IMR-90 (cell line): Measurements from ENCODE around the gene CCDC50. TPM values are rescaled to one million over a fixed set of nuclear protein-coding genes. Genes with fewer than 3 reads are reported as not detected.

Source experiments
- ATAC-seq: fragments of 200-7000 bp; cut with Tn5 transposase; 2 replicates; pipeline ENCODE4 v1.9.1; 2020; ENCODE audit warnings: low read depth, mild to moderate bottlenecking, moderate library complexity
- BruUV-seq: library from RNA; stranded (reverse); fragments of 400-500 nt; replicated peaks from 2 replicates; lab custom pipeline; 2021; lab: Mats Ljungman, UMichigan
- CTCF ChIA-PET: fragments of 300-600 bp; formaldehyde crosslinking; extraction: SDS; loops from one replicate; lab custom pipeline; 2021; ENCODE audit warnings: antibody characterized with exemption; lab: Yijun Ruan, JAX
- POLR2A ChIA-PET: fragments of 300-600 bp; sonication (Branson Sonifier 250); formaldehyde crosslinking; loops from one replicate; lab custom pipeline; 2022; ENCODE audit warnings: antibody characterized with exemption; ENCODE audit not compliant: unreplicated experiment; lab: Charles Lee
- DNase-seq: peaks from one replicate; pipeline ENCODE4 v3.0.0; 2013
- H2AFZ ChIP-seq: replicated peaks from 2 replicates; pipeline ENCODE3; 2013; ENCODE audit warnings: low read length, mild to moderate bottlenecking; ENCODE audit not compliant: poor library complexity
- H2AK5ac ChIP-seq: 2 replicates; pipeline ENCODE4 v1.6.1; 2013; ENCODE audit warnings: low read depth, low read length, inconsistent platforms
- H2AK9ac ChIP-seq: replicated peaks from 2 replicates; pipeline ENCODE3; 2013; ENCODE audit warnings: mild to moderate bottlenecking, low read depth, low read length, moderate library complexity; ENCODE audit not compliant: poor library complexity
- H2BK120ac ChIP-seq: 2 replicates; pipeline ENCODE4 v1.6.1; 2013; ENCODE audit warnings: low read depth, low read length, inconsistent platforms
- H2BK15ac ChIP-seq: 3 replicates; pipeline ENCODE4 v1.6.1; 2013; ENCODE audit warnings: low read depth, low read length, inconsistent platforms
- H2BK20ac ChIP-seq: 2 replicates; pipeline ENCODE4 v1.6.1; 2013; ENCODE audit warnings: low read depth, mild to moderate bottlenecking, inconsistent platforms, low read length, moderate library complexity
- H2BK5ac ChIP-seq: 2 replicates; pipeline ENCODE4 v1.6.1; 2013; ENCODE audit warnings: mild to moderate bottlenecking, low read depth, low read length, inconsistent platforms; ENCODE audit not compliant: poor library complexity, severe bottlenecking
- H3K14ac ChIP-seq: replicated peaks from 2 replicates; pipeline ENCODE4 v1.6.1; 2013; ENCODE audit warnings: low read depth, low read length, inconsistent platforms
- H3K18ac ChIP-seq: 2 replicates; pipeline ENCODE4 v1.6.1; 2013; ENCODE audit warnings: low read depth, low read length, control low read depth
- H3K23ac ChIP-seq: 2 replicates; pipeline ENCODE4 v1.6.1; 2013; ENCODE audit warnings: low read depth, low read length, inconsistent platforms
- H3K27ac ChIP-seq: 2 replicates; pipeline ENCODE4 v1.5.1; 2013; ENCODE audit warnings: mild to moderate bottlenecking, control low read depth, low read length; ENCODE audit not compliant: insufficient read depth
- H3K27me3 ChIP-seq: 2 replicates; pipeline ENCODE4 v1.6.1; 2013; ENCODE audit warnings: low read length; ENCODE audit not compliant: control insufficient read depth, insufficient read depth
- H3K36me3 ChIP-seq: 2 replicates; pipeline ENCODE4 v1.6.1; 2013; ENCODE audit warnings: low read length, mixed read lengths; ENCODE audit not compliant: control insufficient read depth, insufficient read depth
- H3K4ac ChIP-seq: 2 replicates; pipeline ENCODE4 v1.6.1; 2013; ENCODE audit warnings: low read depth, low read length, inconsistent platforms
- H3K4me1 ChIP-seq: 2 replicates; pipeline ENCODE4 v1.6.1; 2013; ENCODE audit warnings: low read length, mixed read lengths; ENCODE audit not compliant: control insufficient read depth, insufficient read depth
- H3K4me2 ChIP-seq: 2 replicates; pipeline ENCODE4 v1.6.1; 2013; ENCODE audit warnings: low read depth, mild to moderate bottlenecking, control low read depth, low read length, moderate library complexity
- H3K4me3 ChIP-seq: 2 replicates; pipeline ENCODE4 v1.5.1; 2013; ENCODE audit warnings: low read depth, mild to moderate bottlenecking, control low read depth, low read length, moderate library complexity; ENCODE audit not compliant: insufficient read depth
- H3K56ac ChIP-seq: 2 replicates; pipeline ENCODE4 v1.6.1; 2013; ENCODE audit warnings: low read length, inconsistent platforms; ENCODE audit not compliant: insufficient read depth; ENCODE audit errors: extremely low read depth
- H3K79me1 ChIP-seq, 2 experiments: 2 replicates each; pipeline ENCODE4 v1.6.1; 2013; ENCODE audit warnings: low read length in 2 of 2, inconsistent platforms in 1 of 2, low read depth in 1 of 2
- H3K9ac ChIP-seq: 2 replicates; pipeline ENCODE4 v1.6.1; 2013; ENCODE audit warnings: low read depth, low read length, control low read depth
- H3K9me1 ChIP-seq: 2 replicates; pipeline ENCODE4 v1.6.1; 2013; ENCODE audit warnings: low read length, inconsistent platforms; ENCODE audit not compliant: insufficient read depth
- H3K9me3 ChIP-seq: 2 replicates; pipeline ENCODE4 v1.6.1; 2013; ENCODE audit warnings: low read length; ENCODE audit not compliant: control insufficient read depth, insufficient read depth
- H4K20me1 ChIP-seq: 2 replicates; pipeline ENCODE4 v1.6.1; 2013; ENCODE audit warnings: low read length, inconsistent platforms; ENCODE audit not compliant: insufficient read depth
- H4K5ac ChIP-seq: 2 replicates; pipeline ENCODE4 v1.6.1; 2013; ENCODE audit warnings: mild to moderate bottlenecking, low read depth, low read length, control low read depth
- H4K8ac ChIP-seq, 2 experiments: 2 replicates each; pipeline ENCODE4 v1.6.1; 2013; ENCODE audit warnings: low read depth in 2 of 2, low read length in 2 of 2, control low read depth in 1 of 2, inconsistent platforms in 1 of 2
- H4K91ac ChIP-seq: 2 replicates; pipeline ENCODE4 v1.6.1; 2013; ENCODE audit warnings: low read depth, low read length, inconsistent platforms; ENCODE audit not compliant: insufficient read depth
- POLR2A ChIP-seq: IDR thresholded peaks from 2 replicates; pipeline ENCODE4 v1.6.1; 2012; ENCODE audit warnings: mild to moderate bottlenecking, low read depth, low read length
- RAD21 ChIP-seq: IDR thresholded peaks from 2 replicates; pipeline ENCODE4 v1.6.1; 2012; ENCODE audit warnings: low read length, improper control_type of control experiment
- WGBS, 2 experiments: methylation state at CpG; one replicate each; pipeline versions ENCODE4 v1.1.5 to v1.1.7; 2013; ENCODE audit warnings: missing lambda C conversion rate in 2 of 2; ENCODE audit not compliant: insufficient read length in 1 of 2; ENCODE audit errors: extremely low coverage in 2 of 2; 5-methylcytosine and 5-hydroxymethylcytosine counted together
- dilution Hi-C: fragments of 300-500 bp; cut with HindIII; formaldehyde crosslinking; loops from one replicate; pipeline ENCODE4 v1.14.3; 2018; ENCODE audit warnings: low sequenced_read_pairs; ENCODE audit not compliant: unreplicated experiment
- in situ Hi-C: fragments of 300-500 bp; cut with MboI; formaldehyde crosslinking; loops from 3 replicates; pipeline ENCODE4 v1.14.3; 2019; ENCODE audit warnings: low sequenced_read_pairs, inconsistent platforms, mixed read lengths
- intact Hi-C: fragments of 100-400 bp; cut with micrococcal nuclease; formaldehyde crosslinking; loops from 2 replicates; pipeline ENCODE4 v1.10.0; 2022
- polyA plus RNA-seq, 3 experiments: library from polyadenylated mRNA; depleted of rRNA; stranded (reverse); fragments of >200 nt; gene quantifications; 2 replicates each; pipeline ENCODE4 v1.2.3, GENCODE V29; 2012; ENCODE audit warnings: low replicate concordance in 1 of 3
- total RNA-seq: library from RNA; depleted of rRNA; stranded (reverse); fragments of >200 nt; gene quantifications from 2 replicates; pipeline ENCODE4 v1.2.3, GENCODE V29; 2012

Gene CCDC50
- total and polyA plus RNA-seq, 2 of the 4 experiments (the other 2 are of a cell fraction): 59.0 to 63.1 TPM

DNA sequence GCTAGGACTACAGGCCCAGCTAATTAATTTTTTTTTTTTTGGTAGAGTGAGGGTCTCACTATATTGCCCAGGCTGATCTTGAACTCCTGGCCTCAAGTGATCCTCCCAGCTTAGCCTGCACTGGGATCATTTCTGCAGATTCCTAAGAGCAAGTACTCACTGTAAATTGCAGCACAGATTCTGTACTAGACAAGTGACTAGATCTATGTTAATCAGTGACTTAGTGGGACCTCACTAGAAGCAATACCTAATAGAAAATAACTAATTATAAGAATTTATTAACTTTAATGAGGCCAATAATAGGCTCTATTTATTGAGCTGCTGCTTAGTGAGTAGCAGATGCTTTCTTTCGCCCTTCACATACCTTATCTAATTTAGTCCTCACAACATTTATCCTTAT lies 11.8 kb downstream of the CCDC50 start:
- Histone ChIP-seq H4K8ac (no peak overlapping the region), H2AK9ac (no peak overlapping the region), H4K5ac (no peak overlapping the region), H3K9me3 (no peaks in the 10 kb centered on the region), H3K9me1 (peaks cover 5% of the 10 kb centered on the region; the same call in 1 of the 2 replicates), H3K4me3 (no peak overlapping the region), H3K36me3 (no peaks in the 10 kb centered on the region; the same call in 1 of the 2 replicates), H4K91ac (no peak overlapping the region), H2AFZ (no peak overlapping the region), H3K23ac (no peak overlapping the region), H2BK20ac (no peak overlapping the region), H2BK5ac (peak overlapping the region; percentile 43), H3K27me3 (no peaks in the 10 kb centered on the region), H3K27ac (no peak overlapping the region), H2AK5ac (no peak overlapping the region), H3K14ac (no peak overlapping the region), H2BK120ac (no peak overlapping the region), H3K4ac (no peak overlapping the region), H3K79me1 (peaks cover 0 to 39% of the 10 kb centered on the region in 2 experiments; a peak in 2 of 4 replicates), H3K56ac (no peak overlapping the region), H3K4me2 (no peak overlapping the region), H3K9ac (no peak overlapping the region), H3K4me1 (peaks cover 12% of the 10 kb centered on the region), H2BK15ac (no peak overlapping the region), H4K20me1 (peaks cover 31% of the 10 kb centered on the region; the same call in 1 of the 2 replicates), H3K18ac (no peak overlapping the region)
- CTCF ChIA-PET: no interaction called here
- TF ChIP-seq RAD21: no peak
- TF ChIP-seq POLR2A: no peak
- dilution Hi-C loops: no loop called here
- WGBS, 2 experiments: no CpG with 5 or more reads among the region's 1 CpG
- DNase-seq (no peak), ATAC-seq (no peak)
- POLR2A ChIA-PET: no interaction called here
- in situ Hi-C loops: loop anchor here (25.0 kb wide), 1 partner anchor 1546 kb away; no protein-coding TSS in a partner anchor
- no TSS peak for BruUV-seq
- intact Hi-C loops: no loop called here
